GDM1 (cell line): ENCODE measurements around the gene MCOLN3.
"Not testable (repeated sequence)": the region's sequence is repeated elsewhere in the genome, so short reads cannot be mapped to it uniquely, and the experiment has no call there.

ENCODE experiments used
- DNase-seq: peaks from one replicate; lab custom pipeline; 2025; lab: John Stamatoyannopoulos, UW

Gene MCOLN3

DNA sequence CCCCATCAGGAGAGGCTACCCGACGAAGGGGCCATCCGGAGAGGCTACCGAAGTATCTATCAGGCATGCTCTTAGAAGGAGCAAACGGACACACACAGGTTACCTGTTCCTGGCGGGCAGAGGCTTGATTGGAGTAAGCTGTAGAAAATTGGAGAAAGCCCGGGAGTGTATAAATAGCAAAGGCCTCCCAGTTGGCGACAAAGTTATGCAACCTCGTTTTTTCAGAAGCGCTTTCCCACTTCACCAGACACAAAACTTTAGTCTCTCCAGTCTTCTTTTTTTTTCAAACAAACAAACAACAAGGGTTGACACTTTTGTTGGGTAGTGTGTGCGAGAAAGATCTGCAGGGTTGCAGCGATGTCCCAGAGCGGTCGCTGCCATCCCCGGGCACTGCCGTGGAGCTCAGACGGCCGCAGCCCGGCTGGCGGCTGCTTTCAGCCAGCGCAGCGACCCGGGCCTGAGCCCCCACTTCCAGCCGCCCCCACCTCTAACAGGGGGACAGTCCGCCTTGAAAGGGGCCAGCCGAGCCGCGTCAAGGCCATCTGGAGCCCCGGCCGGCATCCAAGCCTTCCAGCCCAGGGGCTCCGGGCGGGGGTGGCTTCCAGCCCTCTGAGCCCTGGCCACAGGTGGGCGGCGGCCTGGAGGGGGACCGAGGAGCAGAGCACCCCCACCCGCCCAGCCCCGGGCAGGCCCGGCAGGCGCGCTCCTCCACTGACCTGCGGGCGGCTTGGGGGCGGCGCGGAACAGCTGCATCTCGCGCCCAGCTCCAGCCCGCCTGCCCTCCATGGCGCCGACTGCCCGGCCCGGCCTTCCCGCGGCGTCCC is 616 bp downstream of the MCOLN3 start:
- DNase-seq = no peak

GRCh38 chr1:85047144-85047471 is 1.2 kb downstream of the MCOLN3 start:
- DNase-seq = no peak

DNA sequence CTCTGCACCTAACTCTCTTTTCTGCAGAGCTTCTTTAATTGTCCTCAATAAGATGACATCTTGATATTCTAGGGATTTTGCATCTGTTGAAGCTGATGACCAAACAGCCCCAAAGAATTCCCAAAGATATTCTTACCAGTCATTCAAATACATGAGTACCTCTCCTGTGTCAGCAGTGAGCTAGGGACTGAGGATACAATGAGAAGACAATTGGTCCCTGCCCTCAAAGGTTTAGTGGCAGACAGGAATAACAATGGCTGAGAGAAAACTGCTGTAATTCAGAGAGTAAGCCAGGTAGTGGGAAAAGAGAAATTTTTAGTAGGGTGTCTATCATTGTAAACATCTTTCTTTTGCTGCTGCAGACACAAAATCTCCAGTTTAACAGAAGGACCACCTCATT is 5.9 kb downstream of the MCOLN3 start:
- DNase-seq = no peak

GRCh38 chr1:85041793-85042192 is 6.5 kb downstream of the MCOLN3 start:
- DNase-seq = no peak

- DNase-seq = no peak
Observed at GRCh38 chr1:85033221-85033620, 15.1 kb downstream of the MCOLN3 start.

DNA sequence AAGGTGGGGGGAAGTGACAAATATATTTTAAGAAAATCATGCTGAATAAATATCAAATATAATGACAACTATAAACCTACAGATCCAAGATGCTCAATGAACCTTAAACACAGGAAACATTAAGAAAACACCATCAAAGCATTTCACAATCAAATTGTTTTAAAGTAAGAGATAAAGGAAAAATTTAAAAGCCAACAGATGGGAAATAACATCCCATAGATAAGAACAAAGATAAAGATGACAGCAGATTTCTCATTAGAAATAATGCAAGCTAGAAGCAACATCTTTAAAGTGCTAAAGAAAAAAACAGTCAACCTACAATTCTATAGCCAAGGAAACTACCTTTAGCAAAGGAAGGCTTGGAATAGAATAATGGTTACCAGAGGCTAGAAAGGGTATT is 17.8 kb downstream of the MCOLN3 start:
- DNase-seq = no peak

DNA sequence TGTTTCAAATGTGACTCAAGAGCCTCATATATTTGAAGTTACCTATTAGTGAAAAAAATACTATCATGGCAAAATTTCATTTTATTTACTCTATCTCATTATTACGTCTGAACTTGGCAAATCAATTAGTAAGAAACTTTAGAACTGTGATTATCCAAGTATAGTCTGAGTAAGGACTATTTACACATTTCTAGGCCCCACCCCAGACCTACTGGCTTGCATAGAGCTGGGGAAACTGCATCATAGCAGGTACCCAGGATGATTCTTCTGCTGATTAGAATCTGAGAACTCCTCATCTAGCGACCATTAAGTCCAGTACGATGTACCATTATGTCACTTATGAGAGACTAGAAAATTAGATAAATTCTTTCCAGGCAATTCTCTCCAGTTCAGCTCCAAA is 20.1 kb downstream of the MCOLN3 start:
- no peak for DNase-seq

DNA sequence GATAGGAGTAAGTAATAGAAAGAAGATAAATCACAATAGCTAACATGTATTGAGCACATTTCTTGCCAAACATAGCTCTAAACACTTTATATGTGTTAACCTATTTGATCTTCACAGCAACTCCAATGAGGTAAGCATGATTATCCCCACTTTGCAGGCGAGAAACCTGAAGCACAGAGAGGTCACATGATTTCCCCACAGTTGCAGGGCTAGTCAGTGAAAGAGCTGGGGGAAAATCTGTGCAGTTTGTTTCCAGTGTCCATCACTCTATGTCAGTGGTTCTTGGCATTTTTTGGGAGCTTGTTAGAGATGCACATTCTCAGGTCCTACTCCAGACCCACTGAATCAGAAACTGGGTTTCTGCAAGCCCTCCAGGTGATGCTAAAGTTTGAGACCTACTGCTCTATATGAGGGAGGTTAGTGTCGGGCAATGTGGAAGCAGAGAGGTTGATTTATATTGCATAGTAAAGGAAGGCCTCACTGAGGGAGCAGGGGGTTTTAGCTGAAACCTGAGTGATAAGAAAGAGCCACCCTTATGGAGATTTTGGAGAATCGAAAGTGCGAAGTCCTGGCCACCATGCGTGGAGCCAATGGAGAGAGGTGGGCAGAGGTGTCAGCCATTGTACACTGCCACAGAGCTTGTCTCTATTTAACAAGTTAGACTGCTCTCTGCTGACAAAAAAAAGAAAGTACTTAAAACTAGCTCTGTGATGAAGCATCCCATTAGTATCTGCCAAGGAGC is 20.9 kb downstream of the MCOLN3 start:
- DNase-seq = no peak

DNA sequence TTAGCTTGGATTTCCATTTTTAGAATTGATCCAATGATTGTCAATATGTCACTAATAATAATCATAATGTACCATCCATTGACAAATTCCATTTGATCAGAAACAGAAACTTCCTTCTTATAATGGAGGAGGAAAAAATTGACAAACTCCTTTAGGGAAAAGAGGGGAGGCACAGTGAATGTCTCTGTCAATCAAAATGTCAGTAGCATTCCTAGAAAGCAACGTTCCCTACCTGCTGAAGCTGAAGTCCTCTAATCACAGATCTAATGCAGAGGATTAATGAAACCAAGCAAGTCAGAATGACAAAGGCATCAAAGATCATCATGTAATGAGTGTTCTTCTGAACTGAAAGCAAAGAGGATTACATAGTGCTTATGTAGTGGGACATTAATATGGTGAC is 22.4 kb downstream of the MCOLN3 start:
- no peak for DNase-seq

GRCh38 chr1:85024736-85025135 is 23.6 kb downstream of the MCOLN3 start:
- no peak for DNase-seq

DNA sequence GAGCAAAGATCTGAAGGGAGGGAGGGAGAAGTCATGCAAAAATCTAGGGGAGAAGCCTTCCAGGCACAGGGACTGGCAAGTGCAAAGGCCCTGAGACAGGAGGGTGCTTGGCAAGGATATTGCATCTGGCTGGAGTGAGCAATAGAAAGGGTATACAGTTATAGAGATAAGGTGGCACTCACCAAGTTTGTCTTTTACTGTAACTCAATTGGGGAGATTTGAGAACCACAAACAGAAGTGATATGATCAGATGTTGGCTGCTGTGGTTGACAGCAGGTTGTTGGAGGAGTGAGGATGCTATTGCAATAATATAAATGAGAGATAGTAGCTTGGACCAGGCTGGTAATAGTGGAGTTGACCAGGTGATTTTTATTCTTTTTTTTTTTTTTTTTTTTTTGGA is 25.6 kb downstream of the MCOLN3 start:
- DNase-seq = no peak

- no peak for DNase-seq
Observed at GRCh38 chr1:85019994-85020393, 28.3 kb downstream of the MCOLN3 start.

GRCh38 chr1:85015826-85016225 is 32.5 kb downstream of the MCOLN3 start:
- no peak for DNase-seq

DNA sequence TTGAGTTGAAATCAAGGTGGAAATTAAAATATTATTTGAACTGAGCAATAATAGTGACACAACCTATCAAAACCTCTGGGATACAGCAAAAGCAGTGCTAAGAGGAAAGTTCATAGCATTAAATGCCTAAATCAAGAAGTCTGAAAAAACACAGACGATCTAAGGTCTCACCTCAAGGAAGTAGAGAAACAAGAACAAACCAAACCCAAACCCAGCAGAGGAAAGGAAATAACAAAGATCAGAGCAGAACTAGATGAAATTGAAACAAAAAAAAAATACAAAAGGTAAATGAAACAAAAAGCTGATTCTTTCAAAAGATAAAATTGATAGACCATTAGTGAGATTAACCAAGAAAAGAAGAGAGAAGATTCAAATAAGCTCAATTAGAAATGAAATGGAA is 42.7 kb downstream of the MCOLN3 start:
- not testable (repeated sequence) for DNase-seq

DNA sequence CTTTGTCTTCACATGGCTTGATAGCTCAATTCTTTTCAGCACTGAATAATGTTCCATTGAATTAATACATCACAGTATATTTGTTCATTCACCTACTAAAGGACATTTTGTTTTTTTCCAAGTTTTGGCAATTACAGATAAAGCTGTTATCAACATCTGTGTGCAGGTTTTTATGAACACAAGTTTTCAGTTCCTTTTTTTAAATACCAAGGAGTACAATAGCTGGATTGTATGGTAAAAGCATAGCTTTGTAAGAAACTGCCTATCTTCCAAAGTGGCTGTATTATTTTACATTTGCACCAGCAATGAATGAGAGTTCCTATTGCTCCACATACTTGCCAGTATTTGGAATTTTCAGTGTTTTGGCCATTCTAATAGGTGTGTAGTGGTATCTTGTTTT is 46.6 kb downstream of the MCOLN3 start:
- DNase-seq = no peak

GRCh38 chr1:84998642-84999280 is 49.5 kb downstream of the MCOLN3 start:
- DNase-seq = no peak

DNA sequence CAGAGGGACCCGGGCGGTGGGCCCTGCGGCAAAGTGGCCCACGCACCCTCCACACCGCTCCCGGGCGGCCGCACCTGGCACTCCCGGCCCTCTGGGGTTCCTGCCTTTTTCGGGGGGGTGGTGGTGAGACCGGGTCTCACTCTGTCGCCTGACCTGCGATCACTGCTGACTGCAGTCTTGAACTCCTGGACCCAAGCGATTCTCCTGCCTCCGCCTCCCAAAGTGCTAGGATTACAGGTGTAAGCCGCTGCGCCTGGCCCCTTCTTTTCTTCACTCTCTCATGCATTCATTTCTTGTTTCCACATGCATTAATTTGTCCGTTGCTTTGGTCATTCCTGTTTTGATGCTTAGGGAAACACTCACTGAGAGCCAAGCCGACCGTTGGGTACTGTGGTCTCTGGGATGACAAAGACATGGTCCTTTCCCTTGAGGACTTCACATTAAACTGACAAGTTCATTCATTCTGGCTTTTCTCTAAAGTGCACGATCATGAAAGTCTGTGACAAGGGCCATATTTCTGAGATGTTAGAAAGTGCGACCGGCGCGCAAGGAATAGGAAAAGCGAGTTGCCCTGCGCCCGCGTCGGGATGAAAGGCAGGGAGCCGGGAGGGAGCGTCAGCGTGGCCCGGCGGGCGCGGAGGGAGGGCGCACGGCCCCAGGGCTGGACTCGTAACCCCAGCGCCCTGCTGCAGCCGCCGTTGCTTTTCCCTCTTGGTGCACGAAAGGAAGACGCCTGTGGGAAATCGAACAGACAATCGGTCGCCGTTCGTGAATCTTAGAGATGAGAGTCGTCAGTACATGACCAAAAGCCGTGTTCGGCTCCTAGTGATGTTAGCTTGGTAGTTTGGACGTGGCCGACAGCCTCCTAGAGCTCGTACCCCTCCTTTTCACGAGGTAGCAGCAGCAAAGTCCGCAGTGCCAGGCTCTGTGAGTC is 50.4 kb downstream of the MCOLN3 start:
- no peak for DNase-seq

DNA sequence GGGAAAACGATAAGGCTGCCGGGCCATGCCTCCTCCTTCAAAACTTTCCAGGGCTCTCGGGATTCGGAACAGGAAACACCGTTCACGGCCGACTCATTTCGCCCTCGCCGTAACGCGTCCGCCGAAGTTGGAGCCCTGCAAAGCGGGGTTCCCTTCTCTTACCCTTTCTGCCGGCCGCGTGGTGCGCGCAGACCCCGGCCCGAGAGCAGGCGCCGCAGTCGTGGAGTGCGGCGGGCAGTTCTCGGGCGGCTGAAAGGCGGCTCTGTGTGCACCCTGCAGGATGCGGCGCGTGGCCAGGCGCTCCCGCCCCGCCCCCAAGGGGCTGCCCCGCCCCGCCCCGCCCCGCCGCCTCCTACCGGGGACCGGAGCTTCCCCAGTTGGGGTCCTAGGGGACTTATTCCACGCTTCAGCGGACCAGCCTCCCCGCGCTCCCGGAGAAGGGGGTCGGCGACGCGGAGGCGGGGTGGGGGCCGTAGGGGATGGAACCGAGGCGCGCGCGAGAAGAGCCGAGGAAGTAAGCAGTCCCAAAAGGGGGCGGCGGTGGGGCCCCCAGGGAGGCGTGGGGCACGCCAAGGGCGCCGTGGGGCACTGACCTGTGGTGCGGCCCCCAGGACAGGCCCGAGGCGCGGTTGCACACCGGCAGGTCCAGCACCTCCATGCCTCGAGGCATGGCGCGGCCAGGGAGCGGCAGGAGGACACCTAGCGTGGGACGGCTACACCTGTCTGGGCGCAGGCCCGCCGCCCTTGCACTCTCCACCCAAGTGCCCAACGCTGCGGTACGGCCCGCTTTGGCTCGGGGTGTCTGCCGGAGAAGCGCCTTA is 51.2 kb downstream of the MCOLN3 start, which contains the start of gene MCOLN2:
MCOLN2 (minus strand) TSS at position 268 of the 821 bp plus-strand sequence; CDS start at position 27, 241 bp downstream.
- DNase-seq = no peak

DNA sequence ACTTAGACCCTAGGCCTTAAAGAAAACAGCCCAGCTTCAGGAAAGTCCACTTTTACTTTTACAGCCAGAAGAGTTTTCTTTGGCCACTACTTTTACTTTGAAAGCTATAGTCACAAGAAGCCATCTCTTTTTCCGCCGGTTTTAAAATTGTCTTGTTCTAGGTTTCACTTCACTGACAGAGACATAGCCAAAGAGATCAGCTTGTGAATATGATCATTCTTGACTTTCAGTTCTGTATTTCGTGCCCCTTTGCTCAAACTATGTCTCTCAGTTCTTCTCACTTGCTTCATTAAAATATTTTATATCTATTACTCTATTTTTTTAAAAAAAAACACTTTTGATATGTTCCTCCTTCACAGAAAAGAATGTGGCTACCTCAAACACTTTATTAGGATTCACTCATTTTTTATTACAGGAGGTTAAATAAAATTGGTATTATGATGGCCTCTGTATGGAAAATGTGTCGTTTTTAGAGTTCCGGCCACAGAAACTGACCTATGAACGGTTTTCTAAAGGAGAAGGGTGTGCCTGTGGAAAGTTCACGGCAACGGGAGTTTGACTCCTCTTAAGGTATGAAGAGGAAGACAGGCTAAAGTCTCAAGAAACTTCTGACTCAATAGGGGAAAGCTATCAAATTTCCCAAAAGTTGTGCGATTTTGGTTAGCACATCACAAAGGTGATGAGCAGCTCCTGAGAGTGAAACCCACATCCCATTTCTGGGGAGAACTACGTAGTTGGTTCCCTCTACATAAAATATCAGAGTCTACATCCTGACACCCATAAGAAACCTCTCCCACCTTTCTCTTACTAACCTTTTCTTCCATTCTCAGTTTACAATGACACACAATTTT is 52.6 kb downstream of the MCOLN3 start:
- DNase-seq = no peak
